Muscle layer of duodenum (tissue), 2 donors: Measurements from ENCODE around the gene MAL.

Experiments
- H3K27ac ChIP-seq: one replicate; pipeline ENCODE4 v1.7.0; 2013; ENCODE audit warnings: mild to moderate bottlenecking, low read length
- H3K27me3 ChIP-seq: one replicate; pipeline ENCODE4 v1.7.0; 2013; ENCODE audit warnings: low read depth, mild to moderate bottlenecking, control low read depth, low read length
- H3K36me3 ChIP-seq, 2 donors: one replicate each; pipeline ENCODE4 v1.7.0; 2013; ENCODE audit warnings: low read length in 2 of 2, control low read depth in 1 of 2, mild to moderate bottlenecking in 1 of 2; ENCODE audit not compliant: insufficient read depth in 2 of 2, control insufficient read depth in 1 of 2
- H3K4me1 ChIP-seq, 2 donors: one replicate each; pipeline ENCODE4 v1.7.0; 2013; ENCODE audit warnings: low read length in 2 of 2, mild to moderate bottlenecking in 2 of 2, control low read depth in 1 of 2, moderate library complexity in 1 of 2; ENCODE audit not compliant: insufficient read depth in 2 of 2, control insufficient read depth in 1 of 2
- H3K4me3 ChIP-seq, 2 donors: one replicate each; pipeline ENCODE4 v1.7.0; 2013; ENCODE audit warnings: low read length in 2 of 2, low read depth in 1 of 2, mild to moderate bottlenecking in 1 of 2
- H3K9me3 ChIP-seq, 2 donors: one replicate each; pipeline ENCODE4 v1.7.0; 2013; ENCODE audit warnings: low read length in 2 of 2, control low read depth in 1 of 2, mild to moderate bottlenecking in 1 of 2; ENCODE audit not compliant: control insufficient read depth in 1 of 2
- donor health status: healthy.

The MAL gene

DNA sequence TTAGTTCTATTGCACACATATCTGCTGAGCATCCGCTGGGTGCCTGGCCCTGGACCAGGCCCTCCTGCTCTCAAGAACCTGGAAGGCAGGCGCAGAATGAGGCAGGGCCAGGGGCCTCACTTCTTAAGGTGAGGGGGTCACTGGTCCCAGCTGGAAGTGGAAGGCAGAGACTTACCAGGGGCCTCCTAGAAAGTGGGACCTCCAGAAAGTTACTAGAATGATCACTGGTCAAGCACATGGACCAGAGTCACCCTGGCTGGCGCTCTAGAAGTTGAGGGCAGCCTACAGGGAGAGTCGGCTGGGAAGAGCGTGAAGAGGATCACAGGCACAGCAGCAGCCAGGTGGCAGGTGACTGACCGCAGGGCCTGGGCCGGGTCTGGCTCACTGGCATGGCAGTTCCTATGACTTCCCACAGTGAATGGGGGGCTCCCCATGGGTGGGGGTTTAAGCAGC lies 26.1 kb upstream of the MAL start:
- no peaks in the 10 kb centered on the region for H3K9me3 ChIP-seq
- H3K4me3 ChIP-seq, result no peak overlapping the region
- H3K36me3 ChIP-seq, result no peaks in the 10 kb centered on the region
- H3K4me1 ChIP-seq, result peaks cover 0 to 4% of the 10 kb centered on the region in 2 donors
- no peak overlapping the region for H3K27ac ChIP-seq
- H3K27me3 ChIP-seq, result peaks cover 22% of the 10 kb centered on the region

- no peaks in the 10 kb centered on the region for H3K36me3 ChIP-seq
- H3K4me3 ChIP-seq, result no peak overlapping the region
- peaks cover 13% of the 10 kb centered on the region for H3K27me3 ChIP-seq
- H3K9me3 ChIP-seq, result no peaks in the 10 kb centered on the region
- H3K27ac ChIP-seq, result no peak overlapping the region
- peaks cover 0 to 4% of the 10 kb centered on the region in 2 donors for H3K4me1 ChIP-seq
Measured at GRCh38 chr2:95001051-95001562, 24.4 kb upstream of the MAL start.

DNA sequence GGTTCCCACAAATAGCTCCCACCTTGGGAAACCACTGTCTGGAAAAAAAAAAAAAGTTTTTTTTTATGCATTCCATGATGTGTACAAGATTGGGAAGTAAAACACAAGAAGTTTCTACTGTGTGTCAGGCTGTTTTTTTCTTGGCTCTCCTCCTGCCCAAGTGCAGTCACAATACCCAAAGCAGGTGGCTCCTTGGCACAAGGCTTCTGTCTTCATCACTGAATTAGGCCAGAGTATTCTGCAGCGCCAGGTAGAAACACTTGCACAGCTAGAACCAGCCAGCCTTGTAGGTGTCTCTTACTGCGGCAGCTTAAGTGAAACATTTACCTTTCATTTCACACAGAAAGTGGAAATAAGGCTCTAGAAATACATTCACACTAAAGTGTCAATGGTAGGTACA lies 23.8 kb upstream of the MAL start:
- no peak overlapping the region for H3K27ac ChIP-seq
- H3K4me1 ChIP-seq, result peaks cover 0 to 4% of the 10 kb centered on the region in 2 donors
- peaks cover 13% of the 10 kb centered on the region for H3K27me3 ChIP-seq
- no peaks in the 10 kb centered on the region for H3K36me3 ChIP-seq
- H3K9me3 ChIP-seq, result no peaks in the 10 kb centered on the region
- H3K4me3 ChIP-seq, result no peak overlapping the region

GRCh38 chr2:95002498-95002897 lies 23.0 kb upstream of the MAL start:
- H3K4me1 ChIP-seq, result peaks cover 0 to 4% of the 10 kb centered on the region in 2 donors
- H3K9me3 ChIP-seq, result no peaks in the 10 kb centered on the region
- H3K27me3 ChIP-seq, result peaks cover 13% of the 10 kb centered on the region
- H3K36me3 ChIP-seq, result no peaks in the 10 kb centered on the region
- H3K4me3 ChIP-seq, result no peak overlapping the region
- H3K27ac ChIP-seq, result no peak overlapping the region

DNA sequence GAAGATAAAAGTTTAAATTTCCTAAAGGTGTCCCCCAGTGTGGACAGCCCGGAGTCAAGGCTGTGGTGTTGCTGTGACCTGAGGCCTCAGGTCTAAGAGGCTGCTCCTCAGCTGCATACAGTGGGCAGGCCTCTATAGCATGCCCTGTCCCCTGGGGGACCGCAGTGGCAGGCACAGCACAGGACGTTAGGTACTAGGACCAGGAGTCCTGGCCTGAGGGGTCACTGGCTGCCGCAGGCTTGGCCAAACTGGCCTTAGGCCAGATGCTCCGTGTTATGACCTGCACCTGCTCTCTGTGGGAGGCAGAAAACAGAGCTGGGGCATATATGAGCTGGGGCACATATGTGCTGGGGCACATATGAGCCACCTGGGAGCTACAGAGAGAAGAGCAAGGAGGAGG lies 21.2 kb upstream of the MAL start:
- Histone ChIP-seq H3K27ac (no peak overlapping the region), H3K27me3 (no peaks in the 10 kb centered on the region), H3K4me3 (no peak overlapping the region), H3K4me1 (no peaks in the 10 kb centered on the region), H3K36me3 (no peaks in the 10 kb centered on the region), H3K9me3 (no peaks in the 10 kb centered on the region)

DNA sequence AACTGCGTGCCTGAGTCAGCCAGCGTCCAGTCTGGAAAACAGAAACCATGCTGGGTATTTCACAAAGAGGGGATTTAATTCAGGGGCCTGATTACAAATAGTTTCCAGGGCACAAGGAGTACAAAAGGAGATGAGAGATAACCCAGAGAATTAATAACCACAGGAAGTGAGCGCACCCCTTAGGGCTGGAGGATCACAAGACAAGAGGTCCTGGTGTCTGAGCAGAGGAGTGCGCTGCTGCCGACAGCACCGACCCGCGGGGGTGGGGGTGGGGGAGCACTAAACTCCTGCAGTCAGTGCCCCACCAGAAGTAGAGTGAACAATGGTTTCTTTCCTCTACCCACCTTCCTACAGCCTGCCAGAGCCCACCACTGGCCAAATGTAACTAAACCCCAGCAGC lies 20.8 kb upstream of the MAL start:
- Histone ChIP-seq H3K27me3 (no peaks in the 10 kb centered on the region), H3K4me3 (no peak overlapping the region), H3K27ac (no peak overlapping the region), H3K9me3 (no peaks in the 10 kb centered on the region), H3K4me1 (no peaks in the 10 kb centered on the region), H3K36me3 (no peaks in the 10 kb centered on the region)

DNA sequence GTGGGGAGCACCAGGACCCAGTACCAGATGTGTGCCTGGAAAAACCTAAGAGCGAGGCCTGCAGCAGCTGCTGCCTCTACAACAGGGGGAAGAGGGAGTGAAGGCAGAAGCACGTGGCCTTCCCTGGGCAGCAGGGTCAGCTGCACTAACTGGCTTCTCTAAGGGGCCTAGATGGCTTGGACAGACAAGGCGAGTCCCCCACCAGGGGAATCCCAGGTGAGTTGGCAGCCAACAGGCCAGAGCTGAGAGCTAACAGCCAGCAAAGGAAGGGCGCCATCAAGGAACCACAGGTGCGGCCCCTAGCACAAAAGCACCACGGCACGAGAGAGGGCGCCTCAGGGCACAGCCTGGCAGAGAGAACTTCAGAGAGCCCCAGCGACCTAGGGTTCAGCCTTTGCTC lies 19.8 kb upstream of the MAL start:
- no peaks in the 10 kb centered on the region for H3K27me3 ChIP-seq
- H3K4me1 ChIP-seq, result no peaks in the 10 kb centered on the region
- no peaks in the 10 kb centered on the region for H3K36me3 ChIP-seq
- no peaks in the 10 kb centered on the region for H3K9me3 ChIP-seq
- H3K4me3 ChIP-seq, result no peak overlapping the region
- no peak overlapping the region for H3K27ac ChIP-seq

- H3K27ac ChIP-seq, result no peak overlapping the region
- no peaks in the 10 kb centered on the region for H3K4me1 ChIP-seq
- no peak overlapping the region for H3K4me3 ChIP-seq
- no peaks in the 10 kb centered on the region for H3K27me3 ChIP-seq
- H3K9me3 ChIP-seq, result no peaks in the 10 kb centered on the region
- H3K36me3 ChIP-seq, result no peaks in the 10 kb centered on the region
Measured at GRCh38 chr2:95006588-95006987, 18.9 kb upstream of the MAL start.

DNA sequence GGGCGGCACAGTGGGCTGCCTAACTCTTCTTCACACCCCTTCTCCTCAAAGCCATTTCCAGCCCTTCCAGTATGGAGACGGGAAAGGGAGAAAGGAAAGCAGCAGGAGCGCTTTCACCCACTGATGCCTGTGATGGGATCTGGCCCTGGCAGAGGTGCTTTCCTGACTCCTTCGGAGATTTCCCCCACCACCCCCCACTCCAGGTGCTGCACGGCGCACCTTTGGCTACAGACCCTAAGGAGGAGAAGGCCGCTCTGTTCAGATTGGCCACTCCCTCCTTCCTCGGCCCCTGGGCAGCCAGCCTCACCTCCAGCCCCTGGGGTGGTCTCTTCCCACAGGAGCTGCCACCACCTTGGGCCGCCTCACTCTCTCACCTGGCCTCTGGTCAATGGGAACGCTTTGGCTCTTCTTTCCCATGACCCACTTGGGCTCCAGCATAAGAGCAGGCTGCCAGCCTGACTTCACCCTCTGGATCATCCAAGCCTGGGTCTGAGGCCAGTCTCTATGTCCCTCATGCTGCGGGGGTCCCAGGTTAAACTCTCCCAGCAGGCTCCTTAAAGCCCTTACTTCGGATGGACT lies 18.4 kb upstream of the MAL start:
- Histone ChIP-seq H3K36me3 (no peaks in the 10 kb centered on the region), H3K27me3 (no peaks in the 10 kb centered on the region), H3K4me3 (no peak overlapping the region), H3K4me1 (no peaks in the 10 kb centered on the region), H3K9me3 (no peaks in the 10 kb centered on the region), H3K27ac (no peak overlapping the region)

- Histone ChIP-seq H3K36me3 (no peaks in the 10 kb centered on the region), H3K4me3 (no peak overlapping the region), H3K27ac (no peak overlapping the region), H3K27me3 (no peaks in the 10 kb centered on the region), H3K9me3 (no peaks in the 10 kb centered on the region), H3K4me1 (no peaks in the 10 kb centered on the region)
Measured at GRCh38 chr2:95007822-95008221, 17.7 kb upstream of the MAL start.

DNA sequence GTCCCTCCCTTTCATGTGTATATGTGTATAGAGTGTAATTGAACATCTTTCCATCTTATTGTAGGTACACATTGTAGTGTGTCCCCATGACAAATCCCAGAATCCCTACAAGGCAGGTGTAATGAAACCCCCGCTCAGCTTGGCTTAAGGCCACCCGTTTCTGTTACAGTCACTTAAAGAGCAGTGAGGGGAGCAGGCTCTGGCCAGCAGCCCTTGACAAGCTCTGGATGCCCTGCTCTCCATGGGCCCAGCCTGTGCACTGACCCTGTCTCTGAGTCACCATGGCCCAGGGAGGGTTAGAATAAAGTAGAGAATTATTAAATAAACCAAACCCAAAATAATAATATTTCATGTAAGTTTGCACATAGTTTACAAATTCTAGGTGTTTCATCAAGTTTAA lies 17.2 kb upstream of the MAL start:
- no peaks in the 10 kb centered on the region for H3K36me3 ChIP-seq
- no peak overlapping the region for H3K27ac ChIP-seq
- H3K9me3 ChIP-seq, result no peaks in the 10 kb centered on the region
- H3K4me1 ChIP-seq, result no peaks in the 10 kb centered on the region
- H3K27me3 ChIP-seq, result no peaks in the 10 kb centered on the region
- no peak overlapping the region for H3K4me3 ChIP-seq

DNA sequence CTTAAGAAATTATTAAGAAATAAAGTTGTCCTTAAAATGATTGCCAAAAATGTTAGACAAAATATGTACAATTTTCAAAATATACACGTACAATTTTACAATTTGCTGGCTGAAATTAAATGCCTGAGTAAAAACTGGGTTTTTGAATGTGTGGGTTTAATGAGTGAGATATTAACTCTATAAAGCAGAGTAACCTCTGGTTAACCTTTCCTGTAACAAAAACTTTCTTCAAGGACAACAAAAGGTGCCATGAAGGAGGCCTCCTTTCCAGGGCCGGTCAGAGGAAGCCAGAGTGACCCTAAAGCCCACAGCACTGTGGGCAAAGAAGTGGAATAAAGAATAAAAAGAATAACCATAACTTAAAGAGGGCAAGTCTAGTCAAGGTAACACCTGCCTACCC lies 16.5 kb upstream of the MAL start:
- Histone ChIP-seq H3K4me3 (no peak overlapping the region), H3K27ac (no peak overlapping the region), H3K9me3 (no peaks in the 10 kb centered on the region), H3K4me1 (no peaks in the 10 kb centered on the region), H3K27me3 (no peaks in the 10 kb centered on the region), H3K36me3 (no peaks in the 10 kb centered on the region)
